Transverse colon (tissue), 4 donors: ENCODE results near the gene SCAMP4. TPM values are rescaled to one million over a fixed set of nuclear protein-coding genes. Genes with fewer than 3 reads are reported as not detected.

ENCODE experiments used
- DNase-seq: peaks from one replicate; pipeline ENCODE4 v3.0.0-alpha.2; 2019
- H3K27ac ChIP-seq, 4 donors: fragments of 200-600 bp; sonication (generic); 2 replicates each; pipeline ENCODE4 v1.5.1; 2016 to 2018; ENCODE audit warnings: inconsistent platforms in 4 of 4
- H3K27me3 ChIP-seq: fragments of 200-600 bp; sonication (generic); 2 replicates; pipeline ENCODE4 v1.5.1; 2017; ENCODE audit warnings: inconsistent platforms
- H3K36me3 ChIP-seq, 4 donors: fragments of 200-600 bp; sonication (generic); 2 replicates each; pipeline ENCODE4 v1.5.1; 2017 to 2019; ENCODE audit warnings: inconsistent platforms in 4 of 4
- H3K4me1 ChIP-seq, 4 donors: fragments of 200-600 bp; sonication (generic); 2 replicates each; pipeline ENCODE4 v1.5.1; 2017 to 2020; ENCODE audit warnings: inconsistent platforms in 4 of 4
- H3K4me3 ChIP-seq, 4 donors: fragments of 200-600 bp; sonication (generic); 1 replicate in 1 of 4; 2 replicates in 3 of 4; pipeline versions ENCODE4 v1.5.1 to v1.6.1; 2017 to 2019; ENCODE audit warnings: inconsistent platforms in 4 of 4
- H3K9me3 ChIP-seq, 2 donors: fragments of 200-600 bp; sonication (generic); 2 replicates each; pipeline ENCODE4 v1.5.1; 2017 to 2019; ENCODE audit warnings: inconsistent platforms in 2 of 2
- EP300 ChIP-seq: sonication (generic); formaldehyde crosslinking; IDR thresholded peaks from one replicate; pipeline ENCODE4 v1.6.1; 2017; ENCODE audit warnings: antibody characterized with exemption, low read depth
- POLR2A ChIP-seq: fragments of 450-650 bp; IDR thresholded peaks from one replicate; pipeline ENCODE4 v1.6.1; 2016; ENCODE audit warnings: antibody characterized with exemption, mild to moderate bottlenecking, moderate library complexity
- POLR2AphosphoS5 ChIP-seq, 3 donors: sonication (generic); formaldehyde crosslinking; IDR thresholded peaks; one replicate each; pipeline ENCODE4 v1.6.1; 2016; ENCODE audit warnings: antibody characterized with exemption in 3 of 3
- WGBS, 2 donors: methylation state at CpG; one replicate each; pipeline ENCODE4 v1.1.5; 2018; ENCODE audit warnings: low coverage in 1 of 2; 5-methylcytosine and 5-hydroxymethylcytosine counted together
- in situ Hi-C, 4 donors: fragments of 200-750 bp; cut with MboI; loops; one replicate each; pipeline versions ENCODE4 v1.15.0 to v1.15.1; 2017; ENCODE audit warnings: low sequenced_read_pairs in 3 of 4, low pct_ligation_motif_present in 1 of 4, low pct_unique_long_range_greater_than_20kb in 1 of 4
- intact Hi-C: fragments of 100-400 bp; cut with DNase I; formaldehyde crosslinking; loops from one replicate; pipeline ENCODE4 v1.15.1; 2023; ENCODE audit warnings: low total_unique reads
- total RNA-seq, 4 donors: library from RNA; depleted of rRNA; stranded (reverse); fragments of >200 nt; gene quantifications; one replicate each; pipeline ENCODE4 v1.1.0, GENCODE V29; 2016
- TF ChIP-seq, protein P1 (sequence below), 5 experiments: fragments of 200-600 bp in 3 of 5; fragments of 450-650 bp in 2 of 5; sonication (generic) in 3 of 5; IDR thresholded peaks; 1 replicate in 2 of 5; 2 replicates in 3 of 5; pipeline ENCODE4 v1.5.1; 2016 to 2017; ENCODE audit warnings: antibody characterized with exemption in 5 of 5, inconsistent platforms in 3 of 5, mild to moderate bottlenecking in 2 of 5, moderate library complexity in 1 of 5

The SCAMP4 gene
- total RNA-seq, 4 donors from 2014 or later: 25.1 to 119 (median 86.6) TPM

DNA sequence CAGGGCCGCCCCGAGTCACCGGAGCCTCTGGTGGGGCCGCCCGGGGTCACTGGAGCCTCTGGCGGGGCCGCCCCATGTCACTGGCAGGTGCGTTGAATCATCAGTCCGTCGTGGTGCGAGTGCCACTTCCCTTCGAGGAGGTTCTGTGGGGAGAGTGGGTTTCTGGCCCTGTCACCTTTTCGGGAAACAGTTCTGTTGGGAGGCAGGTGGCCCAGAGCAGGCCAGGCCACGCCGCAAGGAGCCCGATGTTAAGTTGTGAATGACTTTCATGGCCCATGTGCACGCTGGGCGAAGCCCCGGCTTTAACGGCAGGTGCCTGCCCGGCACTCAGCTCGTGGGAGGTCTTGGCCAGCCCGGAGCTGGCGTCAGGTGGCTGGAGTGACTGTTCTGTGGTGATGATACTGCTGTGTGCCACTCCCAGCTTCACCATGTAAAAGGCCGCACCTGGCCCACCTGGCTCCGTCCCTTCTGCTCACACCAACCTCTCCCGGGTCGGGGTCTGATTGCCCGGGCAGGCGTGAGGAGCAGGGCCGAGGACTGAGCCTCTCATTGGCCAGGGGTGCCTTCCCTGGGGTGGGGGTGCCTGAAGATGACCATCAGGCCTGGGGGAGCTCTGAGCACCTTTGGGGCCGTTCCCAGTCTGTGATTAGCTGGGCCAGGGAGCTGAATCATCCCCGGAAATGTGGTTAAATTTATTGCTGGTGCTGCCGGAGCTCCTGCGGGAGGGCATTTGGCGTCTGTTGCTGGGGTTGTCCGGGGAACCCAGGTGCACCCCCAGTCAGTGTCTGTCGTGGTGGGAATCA lies 65.0 kb downstream of the SCAMP4 start:
- H3K4me1 ChIP-seq: no peaks in the 10 kb centered on the region
- in situ Hi-C loops: no loop called here
- TF ChIP-seq, protein P1, sequence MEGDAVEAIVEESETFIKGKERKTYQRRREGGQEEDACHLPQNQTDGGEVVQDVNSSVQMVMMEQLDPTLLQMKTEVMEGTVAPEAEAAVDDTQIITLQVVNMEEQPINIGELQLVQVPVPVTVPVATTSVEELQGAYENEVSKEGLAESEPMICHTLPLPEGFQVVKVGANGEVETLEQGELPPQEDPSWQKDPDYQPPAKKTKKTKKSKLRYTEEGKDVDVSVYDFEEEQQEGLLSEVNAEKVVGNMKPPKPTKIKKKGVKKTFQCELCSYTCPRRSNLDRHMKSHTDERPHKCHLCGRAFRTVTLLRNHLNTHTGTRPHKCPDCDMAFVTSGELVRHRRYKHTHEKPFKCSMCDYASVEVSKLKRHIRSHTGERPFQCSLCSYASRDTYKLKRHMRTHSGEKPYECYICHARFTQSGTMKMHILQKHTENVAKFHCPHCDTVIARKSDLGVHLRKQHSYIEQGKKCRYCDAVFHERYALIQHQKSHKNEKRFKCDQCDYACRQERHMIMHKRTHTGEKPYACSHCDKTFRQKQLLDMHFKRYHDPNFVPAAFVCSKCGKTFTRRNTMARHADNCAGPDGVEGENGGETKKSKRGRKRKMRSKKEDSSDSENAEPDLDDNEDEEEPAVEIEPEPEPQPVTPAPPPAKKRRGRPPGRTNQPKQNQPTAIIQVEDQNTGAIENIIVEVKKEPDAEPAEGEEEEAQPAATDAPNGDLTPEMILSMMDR (IDR thresholded peaks at IDR 0.05): no peak
- TF ChIP-seq POLR2A: no peak
- no peak for TF ChIP-seq POLR2AphosphoS5 (IDR thresholded peaks at IDR 0.05)
- TF ChIP-seq EP300: no peak
- H3K9me3 ChIP-seq: no peaks in the 10 kb centered on the region
- no peak overlapping the region for H3K27ac ChIP-seq
- 70% methylated on average over 38 of the region's 38 CpGs; no CpG with 5 or more reads in 1 of the 2 donors for WGBS, 2 donors
- no peak overlapping the region for H3K4me3 ChIP-seq
- no peaks in the 10 kb centered on the region for H3K27me3 ChIP-seq
- intact Hi-C loops: no loop called here
- no peaks in the 10 kb centered on the region for H3K36me3 ChIP-seq
- DNase-seq: no peak

DNA sequence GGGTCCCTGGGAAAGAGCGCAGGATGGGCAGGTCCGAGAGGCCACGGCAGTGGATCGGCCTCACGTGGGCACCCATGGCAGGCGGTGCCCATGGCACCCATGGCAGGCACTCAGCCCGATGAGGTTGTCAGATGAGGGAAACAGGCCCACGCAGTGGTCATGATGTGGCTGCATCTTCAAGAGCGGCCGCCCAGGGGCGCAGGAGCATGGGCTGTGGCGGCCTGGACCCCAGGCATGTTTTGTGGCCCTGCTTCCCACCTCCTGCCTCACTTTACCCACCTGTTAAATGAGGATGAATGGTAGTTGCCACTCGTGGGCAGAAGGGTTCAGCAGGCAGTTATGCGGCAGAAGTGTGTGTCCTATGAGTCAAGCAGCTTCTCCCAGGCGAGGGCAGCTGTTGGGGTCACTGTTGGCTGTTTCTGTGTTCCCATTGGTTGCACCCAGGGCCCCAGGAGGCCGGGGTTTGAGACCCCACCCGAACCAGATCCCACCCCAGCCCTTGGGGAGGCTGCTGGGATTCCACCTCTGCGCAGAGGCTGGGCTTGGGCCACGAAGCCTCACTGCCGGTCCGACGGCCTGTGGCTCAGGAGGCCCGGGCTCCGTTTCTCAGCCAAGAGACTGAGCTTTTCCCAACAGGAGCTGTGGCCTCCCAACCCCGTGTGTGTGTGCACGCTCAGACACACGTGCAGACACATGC lies 65.8 kb downstream of the SCAMP4 start:
- H3K4me3 ChIP-seq: no peak overlapping the region
- H3K9me3 ChIP-seq: no peaks in the 10 kb centered on the region
- H3K4me1 ChIP-seq: no peaks in the 10 kb centered on the region
- TF ChIP-seq POLR2A: no peak
- TF ChIP-seq POLR2AphosphoS5 (IDR thresholded peaks at IDR 0.05): no peak
- TF ChIP-seq EP300: no peak
- TF ChIP-seq, protein P1 (IDR thresholded peaks at IDR 0.05): no peak
- H3K27me3 ChIP-seq: no peaks in the 10 kb centered on the region
- in situ Hi-C loops: no loop called here
- DNase-seq: no peak
- 86% methylated on average over 18 of the region's 27 CpGs; no CpG with 5 or more reads in 1 of the 2 donors for WGBS, 2 donors
- intact Hi-C loops: no loop called here
- H3K36me3 ChIP-seq: no peaks in the 10 kb centered on the region
- H3K27ac ChIP-seq: no peak overlapping the region

DNA sequence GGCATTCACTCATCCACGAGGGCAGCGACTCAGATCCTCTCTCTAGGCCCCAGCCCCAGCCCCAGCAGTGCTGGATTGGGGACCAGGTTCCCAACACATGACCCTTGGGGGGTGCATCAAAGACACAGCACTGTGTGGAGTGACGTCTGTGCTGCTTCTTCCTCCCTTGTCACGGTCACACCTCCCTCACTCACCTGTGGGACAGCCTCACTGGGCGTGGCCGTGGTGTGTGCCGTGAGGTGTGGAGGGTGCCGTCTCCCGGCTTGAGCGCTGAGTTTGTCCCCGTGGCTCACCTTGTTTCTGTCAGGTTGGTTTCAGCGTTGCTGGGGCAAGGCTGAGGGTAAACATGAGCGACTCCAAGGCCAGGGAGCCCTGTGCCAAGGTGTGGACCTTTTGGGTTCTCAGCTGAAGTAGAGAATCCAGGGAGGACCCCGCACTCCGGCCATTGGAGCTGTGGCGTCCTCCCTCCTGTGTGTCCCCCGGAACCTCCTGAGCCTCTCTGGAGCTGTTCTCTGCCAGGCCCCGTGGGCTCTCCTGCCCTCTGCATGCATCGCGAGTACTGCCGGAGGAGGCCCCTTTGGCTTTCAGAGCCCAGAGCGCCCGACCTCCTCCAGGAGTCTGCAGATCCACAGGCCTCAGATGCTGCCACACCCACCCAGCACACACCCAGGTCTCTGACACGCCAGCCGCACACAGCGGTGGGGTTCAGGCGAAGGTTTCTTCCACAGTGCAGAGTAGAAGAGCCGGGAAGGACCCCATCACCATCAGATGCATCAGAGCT lies 69.4 kb downstream of the SCAMP4 start:
- Histone ChIP-seq H3K4me1 (no peaks in the 10 kb centered on the region), H3K27me3 (no peaks in the 10 kb centered on the region), H3K27ac (no peak overlapping the region), H3K4me3 (no peak overlapping the region), H3K36me3 (peaks cover 0 to 8% (median 2%) of the 10 kb centered on the region in 4 donors), H3K9me3 (no peaks in the 10 kb centered on the region)
- in situ Hi-C loops (no loop called here), intact Hi-C loops (no loop called here)
- no peak for DNase-seq
- 80 to 86% methylated on average over 3 to 27 of the region's 28 CpGs for WGBS, 2 donors
- TF ChIP-seq EP300 (no peak), POLR2AphosphoS5 (IDR thresholded peaks at IDR 0.05) (no peak), POLR2A (no peak)
- TF ChIP-seq, protein P1 (IDR thresholded peaks at IDR 0.05): no peak

DNA sequence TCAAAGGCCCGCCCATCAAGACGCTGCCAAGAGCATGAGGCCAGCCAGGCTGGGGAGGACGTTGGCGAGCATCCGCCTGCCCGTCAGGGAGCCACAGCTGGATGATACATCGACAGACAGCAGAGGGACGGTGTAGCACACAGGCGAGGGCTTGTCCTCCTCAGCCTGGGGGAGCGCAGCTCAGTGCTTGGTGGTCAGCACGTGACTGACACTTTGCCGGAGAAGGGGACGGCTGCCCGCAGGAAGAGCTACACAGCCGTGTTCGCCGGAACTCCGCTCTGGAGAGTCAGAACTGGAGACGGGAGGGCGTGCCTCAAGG lies 69.9 kb downstream of the SCAMP4 start:
- no peaks in the 10 kb centered on the region for H3K27me3 ChIP-seq
- DNase-seq: no peak
- in situ Hi-C loops (no loop called here), intact Hi-C loops (no loop called here)
- 83% methylated on average over 20 of the region's 20 CpGs; no CpG with 5 or more reads in 1 of the 2 donors for WGBS, 2 donors
- no peak overlapping the region for H3K27ac ChIP-seq
- H3K4me1 ChIP-seq: no peaks in the 10 kb centered on the region
- peaks cover 0 to 13% (median 5%) of the 10 kb centered on the region in 4 donors for H3K36me3 ChIP-seq
- no peaks in the 10 kb centered on the region for H3K9me3 ChIP-seq
- H3K4me3 ChIP-seq: no peak overlapping the region
- TF ChIP-seq, protein P1 (IDR thresholded peaks at IDR 0.05): no peak
- TF ChIP-seq EP300 (no peak), POLR2AphosphoS5 (IDR thresholded peaks at IDR 0.05) (no peak), POLR2A (no peak)
